Measurements from ENCODE around the gene SLC19A1.

- TF ChIP-seq CTCF (IDR thresholded peaks at IDR 0.05) (no peak), POLR2A (IDR thresholded peaks at IDR 0.05) (no peak)
Measured at GRCh38 chr21:45572783-45573451, 30.7 kb upstream of the SLC19A1 start.
